ENCODE data around the gene CCDC27.

Gene CCDC27

DNA sequence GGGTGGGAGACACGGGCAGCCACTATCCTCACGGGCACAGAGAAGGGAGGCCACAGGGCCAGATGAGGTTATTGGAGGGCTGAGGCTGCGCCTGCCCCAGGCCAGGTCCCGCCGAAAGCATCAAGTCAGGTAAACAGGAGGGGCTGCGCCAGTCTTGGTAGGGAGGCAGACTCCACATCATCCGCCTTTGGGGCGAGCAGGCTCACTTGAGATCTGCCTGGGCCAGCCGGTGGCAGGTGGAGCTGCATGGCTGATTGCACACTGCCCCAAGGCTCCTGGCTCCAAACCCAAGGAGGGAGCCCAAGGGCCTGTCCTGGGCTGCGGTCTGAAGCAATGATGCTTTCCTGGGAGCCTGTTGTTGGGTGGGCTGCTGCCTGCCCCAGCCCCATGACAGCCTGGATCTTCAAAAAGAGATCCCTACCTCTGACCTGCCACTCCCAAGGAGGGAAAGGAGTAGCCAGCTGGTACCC is 24.9 kb downstream of the CCDC27 start:
- ATAC-seq, result no peak
- TF ChIP-seq ZNF70 (CRISPR knock-in tag; IDR thresholded peaks at IDR 0.05), result no peak
- TF ChIP-seq, protein P1, sequence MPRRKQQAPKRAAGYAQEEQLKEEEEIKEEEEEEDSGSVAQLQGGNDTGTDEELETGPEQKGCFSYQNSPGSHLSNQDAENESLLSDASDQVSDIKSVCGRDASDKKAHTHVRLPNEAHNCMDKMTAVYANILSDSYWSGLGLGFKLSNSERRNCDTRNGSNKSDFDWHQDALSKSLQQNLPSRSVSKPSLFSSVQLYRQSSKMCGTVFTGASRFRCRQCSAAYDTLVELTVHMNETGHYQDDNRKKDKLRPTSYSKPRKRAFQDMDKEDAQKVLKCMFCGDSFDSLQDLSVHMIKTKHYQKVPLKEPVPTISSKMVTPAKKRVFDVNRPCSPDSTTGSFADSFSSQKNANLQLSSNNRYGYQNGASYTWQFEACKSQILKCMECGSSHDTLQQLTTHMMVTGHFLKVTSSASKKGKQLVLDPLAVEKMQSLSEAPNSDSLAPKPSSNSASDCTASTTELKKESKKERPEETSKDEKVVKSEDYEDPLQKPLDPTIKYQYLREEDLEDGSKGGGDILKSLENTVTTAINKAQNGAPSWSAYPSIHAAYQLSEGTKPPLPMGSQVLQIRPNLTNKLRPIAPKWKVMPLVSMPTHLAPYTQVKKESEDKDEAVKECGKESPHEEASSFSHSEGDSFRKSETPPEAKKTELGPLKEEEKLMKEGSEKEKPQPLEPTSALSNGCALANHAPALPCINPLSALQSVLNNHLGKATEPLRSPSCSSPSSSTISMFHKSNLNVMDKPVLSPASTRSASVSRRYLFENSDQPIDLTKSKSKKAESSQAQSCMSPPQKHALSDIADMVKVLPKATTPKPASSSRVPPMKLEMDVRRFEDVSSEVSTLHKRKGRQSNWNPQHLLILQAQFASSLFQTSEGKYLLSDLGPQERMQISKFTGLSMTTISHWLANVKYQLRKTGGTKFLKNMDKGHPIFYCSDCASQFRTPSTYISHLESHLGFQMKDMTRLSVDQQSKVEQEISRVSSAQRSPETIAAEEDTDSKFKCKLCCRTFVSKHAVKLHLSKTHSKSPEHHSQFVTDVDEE (CRISPR knock-in tag; IDR thresholded peaks at IDR 0.05), result no peak
- no peak for TF ChIP-seq BACH2 (CRISPR knock-in tag; IDR thresholded peaks at IDR 0.05; ENCODE audit: borderline replicate concordance)
- no peak for TF ChIP-seq ESRRG (CRISPR knock-in tag; IDR thresholded peaks at IDR 0.05)
- TF ChIP-seq, protein P2, sequence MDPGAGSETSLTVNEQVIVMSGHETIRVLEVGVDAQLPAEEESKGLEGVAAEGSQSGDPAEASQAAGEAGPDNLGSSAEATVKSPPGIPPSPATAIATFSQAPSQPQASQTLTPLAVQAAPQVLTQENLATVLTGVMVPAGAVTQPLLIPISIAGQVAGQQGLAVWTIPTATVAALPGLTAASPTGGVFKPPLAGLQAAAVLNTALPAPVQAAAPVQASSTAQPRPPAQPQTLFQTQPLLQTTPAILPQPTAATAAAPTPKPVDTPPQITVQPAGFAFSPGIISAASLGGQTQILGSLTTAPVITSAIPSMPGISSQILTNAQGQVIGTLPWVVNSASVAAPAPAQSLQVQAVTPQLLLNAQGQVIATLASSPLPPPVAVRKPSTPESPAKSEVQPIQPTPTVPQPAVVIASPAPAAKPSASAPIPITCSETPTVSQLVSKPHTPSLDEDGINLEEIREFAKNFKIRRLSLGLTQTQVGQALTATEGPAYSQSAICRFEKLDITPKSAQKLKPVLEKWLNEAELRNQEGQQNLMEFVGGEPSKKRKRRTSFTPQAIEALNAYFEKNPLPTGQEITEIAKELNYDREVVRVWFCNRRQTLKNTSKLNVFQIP (CRISPR knock-in tag; IDR thresholded peaks at IDR 0.05; ENCODE audit: borderline replicate concordance, low read depth), result no peak
- TF ChIP-seq, protein P3, sequence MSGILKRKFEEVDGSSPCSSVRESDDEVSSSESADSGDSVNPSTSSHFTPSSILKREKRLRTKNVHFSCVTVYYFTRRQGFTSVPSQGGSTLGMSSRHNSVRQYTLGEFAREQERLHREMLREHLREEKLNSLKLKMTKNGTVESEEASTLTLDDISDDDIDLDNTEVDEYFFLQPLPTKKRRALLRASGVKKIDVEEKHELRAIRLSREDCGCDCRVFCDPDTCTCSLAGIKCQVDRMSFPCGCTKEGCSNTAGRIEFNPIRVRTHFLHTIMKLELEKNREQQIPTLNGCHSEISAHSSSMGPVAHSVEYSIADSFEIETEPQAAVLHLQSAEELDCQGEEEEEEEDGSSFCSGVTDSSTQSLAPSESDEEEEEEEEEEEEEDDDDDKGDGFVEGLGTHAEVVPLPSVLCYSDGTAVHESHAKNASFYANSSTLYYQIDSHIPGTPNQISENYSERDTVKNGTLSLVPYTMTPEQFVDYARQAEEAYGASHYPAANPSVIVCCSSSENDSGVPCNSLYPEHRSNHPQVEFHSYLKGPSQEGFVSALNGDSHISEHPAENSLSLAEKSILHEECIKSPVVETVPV (CRISPR knock-in tag; IDR thresholded peaks at IDR 0.05), result no peak

DNA sequence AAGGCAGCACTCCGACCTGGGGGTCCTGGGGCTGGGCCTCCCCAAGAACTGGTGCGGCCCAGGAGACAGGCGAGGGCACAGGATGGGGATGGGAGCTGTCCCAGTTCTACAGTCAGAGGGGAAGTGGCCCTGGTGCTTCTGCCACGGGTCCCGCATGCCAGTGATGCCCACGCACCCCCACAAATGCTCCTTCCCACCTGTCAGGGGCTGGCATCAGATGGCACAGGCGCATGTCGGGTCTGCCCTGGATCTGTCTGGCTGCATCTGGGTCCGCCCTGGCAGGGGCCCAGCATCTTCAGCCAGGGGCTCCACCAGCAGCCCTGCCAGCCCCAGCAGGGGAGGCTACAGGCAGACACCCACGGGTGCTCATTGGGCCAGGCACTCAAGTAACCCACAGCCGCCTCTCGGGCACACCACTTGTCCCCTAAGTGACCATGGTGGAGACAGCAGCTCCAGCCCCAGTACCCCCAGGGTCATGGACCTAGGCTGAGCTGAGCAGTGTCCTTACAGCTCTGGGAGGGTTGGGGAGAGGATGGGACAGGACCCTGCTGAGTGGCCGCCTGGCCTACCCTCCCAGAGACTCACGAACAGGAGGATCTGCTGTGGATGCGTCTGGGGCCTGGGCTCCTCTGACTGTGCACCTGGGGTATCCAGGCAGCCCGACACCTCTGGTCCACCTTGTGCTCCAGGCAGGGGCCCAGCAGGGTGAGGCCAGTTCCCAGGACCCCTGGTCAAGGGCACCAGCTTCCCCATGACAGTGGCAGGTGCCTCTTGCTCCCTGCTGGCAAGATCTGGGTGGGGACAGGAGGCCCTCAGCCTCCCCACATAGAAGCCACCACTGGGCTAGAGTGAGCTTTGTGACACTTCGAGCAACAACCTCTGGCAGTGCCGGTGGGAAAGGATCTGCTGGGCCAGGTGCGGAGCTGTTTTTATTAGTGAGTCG is 25.7 kb downstream of the CCDC27 start:
- TF ChIP-seq ZFP30 (CRISPR knock-in tag; IDR thresholded peaks at IDR 0.05) (no peak), GLIS3 (CRISPR knock-in tag; IDR thresholded peaks at IDR 0.05) (no peak), ZNF8 (CRISPR knock-in tag; IDR thresholded peaks at IDR 0.05) (no peak), ESRRG (CRISPR knock-in tag; IDR thresholded peaks at IDR 0.05) (no peak), ZC3H10 (CRISPR knock-in tag; IDR thresholded peaks at IDR 0.05) (no peak)
- TF ChIP-seq, protein P2 (CRISPR knock-in tag; IDR thresholded peaks at IDR 0.05; ENCODE audit: borderline replicate concordance, low read depth), result no peak

DNA sequence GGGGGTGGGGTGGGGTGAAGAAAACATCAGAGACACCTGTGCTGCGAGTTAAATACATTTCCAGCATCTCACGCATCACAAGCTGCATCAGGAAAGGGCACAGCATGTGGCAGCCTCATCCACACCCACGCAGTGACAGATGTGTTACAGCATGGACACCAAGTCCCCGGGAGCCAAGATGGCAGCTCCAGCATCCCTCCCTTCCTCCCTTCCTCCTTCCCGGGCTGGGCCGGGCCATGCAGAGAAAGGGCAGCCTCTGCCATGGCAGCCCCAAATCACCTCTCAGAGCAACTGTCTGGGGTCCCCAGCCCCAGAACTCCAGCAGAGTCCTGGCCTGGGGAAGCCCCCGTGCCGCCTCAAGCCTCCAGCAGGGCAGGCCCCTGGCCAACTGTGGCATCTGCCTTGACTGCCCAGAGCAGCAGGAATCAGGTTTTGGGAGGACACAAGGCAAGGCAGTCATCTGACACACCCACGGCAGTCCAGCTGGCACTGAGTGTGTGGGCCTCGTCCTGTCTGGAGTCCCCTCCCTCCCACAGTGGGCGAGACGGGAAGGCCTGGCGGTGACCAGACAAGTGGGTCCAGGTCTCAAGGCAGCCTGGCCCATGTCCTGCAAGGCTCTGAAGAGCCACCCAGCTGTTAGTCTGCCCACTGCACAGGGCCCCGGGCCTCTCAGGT is 26.5 kb downstream of the CCDC27 start:
- TF ChIP-seq ZNF565 (CRISPR knock-in tag; conservative IDR thresholded peaks at IDR 0.05; ENCODE audit: low read depth) (no peak), RARB (CRISPR knock-in tag; IDR thresholded peaks at IDR 0.05) (no peak), GLIS3 (CRISPR knock-in tag; IDR thresholded peaks at IDR 0.05) (no peak), ZC3H10 (CRISPR knock-in tag; IDR thresholded peaks at IDR 0.05) (no peak), ZNF70 (CRISPR knock-in tag; IDR thresholded peaks at IDR 0.05) (no peak), ISL1 (CRISPR knock-in tag; IDR thresholded peaks at IDR 0.05) (no peak)
- TF ChIP-seq, protein P4, sequence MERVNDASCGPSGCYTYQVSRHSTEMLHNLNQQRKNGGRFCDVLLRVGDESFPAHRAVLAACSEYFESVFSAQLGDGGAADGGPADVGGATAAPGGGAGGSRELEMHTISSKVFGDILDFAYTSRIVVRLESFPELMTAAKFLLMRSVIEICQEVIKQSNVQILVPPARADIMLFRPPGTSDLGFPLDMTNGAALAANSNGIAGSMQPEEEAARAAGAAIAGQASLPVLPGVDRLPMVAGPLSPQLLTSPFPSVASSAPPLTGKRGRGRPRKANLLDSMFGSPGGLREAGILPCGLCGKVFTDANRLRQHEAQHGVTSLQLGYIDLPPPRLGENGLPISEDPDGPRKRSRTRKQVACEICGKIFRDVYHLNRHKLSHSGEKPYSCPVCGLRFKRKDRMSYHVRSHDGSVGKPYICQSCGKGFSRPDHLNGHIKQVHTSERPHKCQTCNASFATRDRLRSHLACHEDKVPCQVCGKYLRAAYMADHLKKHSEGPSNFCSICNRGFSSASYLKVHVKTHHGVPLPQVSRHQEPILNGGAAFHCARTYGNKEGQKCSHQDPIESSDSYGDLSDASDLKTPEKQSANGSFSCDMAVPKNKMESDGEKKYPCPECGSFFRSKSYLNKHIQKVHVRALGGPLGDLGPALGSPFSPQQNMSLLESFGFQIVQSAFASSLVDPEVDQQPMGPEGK (CRISPR knock-in tag; IDR thresholded peaks at IDR 0.05; ENCODE audit: borderline replicate concordance), result no peak
- no peak; the same call in 2 of the 3 replicates for ATAC-seq

More for the DNA sequence above, 25.7 kb downstream of the CCDC27 start:
- no peak for ATAC-seq

Measured in SK-N-SH treated with all-trans-retinoic acid at 6 μM for 48 hours (cell line).